Gastrocnemius medialis (tissue), 4 donors: ENCODE measurements around the gene GNB1. TPM values are rescaled to one million over a fixed set of nuclear protein-coding genes. Genes with fewer than 3 reads are reported as not detected.

ENCODE experiments used
- ATAC-seq, 2 donors: fragments of 150-250 bp; one replicate each; pipeline ENCODE4 v1.9.1; 2016
- DNase-seq, 2 donors: peaks; one replicate each; pipeline ENCODE4 v3.0.0-alpha.2; 2019
- H3K27ac ChIP-seq, 4 donors: fragments of 200-600 bp; sonication (generic); 1 replicate in 1 of 4; 2 replicates in 3 of 4; pipeline ENCODE4 v1.5.1; 2016 to 2018; ENCODE audit warnings: mild to moderate bottlenecking in 2 of 4, moderate library complexity in 1 of 4
- H3K27me3 ChIP-seq, 3 donors: fragments of 200-600 bp; sonication (generic) in 2 of 3; 1 replicate in 1 of 3; 2 replicates in 2 of 3; pipeline versions ENCODE4 v1.5.1 to v1.6.0; 2016 to 2019; ENCODE audit warnings: mild to moderate bottlenecking in 1 of 3, moderate library complexity in 1 of 3
- H3K36me3 ChIP-seq, 2 donors: fragments of 200-600 bp; sonication (generic) in 1 of 2; one replicate each; pipeline ENCODE4 v1.5.1; 2017 to 2018
- H3K4me1 ChIP-seq, 2 donors: fragments of 200-600 bp; sonication (generic) in 1 of 2; one replicate each; pipeline ENCODE4 v1.5.1; 2016 to 2017; ENCODE audit warnings: mild to moderate bottlenecking in 2 of 2
- H3K4me3 ChIP-seq, 4 donors: fragments of 200-600 bp; sonication (generic) in 3 of 4; 1 replicate in 1 of 4; 2 replicates in 3 of 4; pipeline ENCODE4 v1.5.1; 2016 to 2019; ENCODE audit warnings: mild to moderate bottlenecking in 2 of 4
- H3K9me3 ChIP-seq, 3 donors: fragments of 200-600 bp; sonication (generic) in 2 of 3; 1 replicate in 1 of 3; 2 replicates in 2 of 3; pipeline ENCODE4 v1.5.1; 2016 to 2019
- POLR2A ChIP-seq, 2 donors: fragments of 450-650 bp; IDR thresholded peaks; one replicate each; pipeline ENCODE4 v1.6.1; 2017; ENCODE audit warnings: antibody characterized with exemption in 2 of 2, mild to moderate bottlenecking in 2 of 2, moderate library complexity in 2 of 2
- in situ Hi-C, 4 donors: fragments of 200-750 bp; cut with MboI; loops; one replicate each; pipeline versions ENCODE4 v1.15.0 to v1.8.0; 2017; ENCODE audit warnings: low sequenced_read_pairs in 4 of 4
- intact Hi-C: fragments of 100-400 bp; cut with DNase I; formaldehyde crosslinking; loops from one replicate; pipeline ENCODE4 v1.15.1; 2023; ENCODE audit warnings: low total_unique reads
- total RNA-seq, 4 donors: library from RNA; depleted of rRNA; stranded (reverse); fragments of >200 nt; gene quantifications; one replicate each; pipeline versions ENCODE4 v1.1.0 to v1.2.3, GENCODE V29; 2016
- TF ChIP-seq, protein P1 (sequence below), 5 experiments: fragments of 450-650 bp in 3 of 5; fragments of 200-600 bp in 2 of 5; sonication (generic) in 2 of 5; IDR thresholded peaks in 4 of 5; conservative IDR thresholded peaks in 1 of 5; 1 replicate in 4 of 5; 2 replicates in 1 of 5; pipeline ENCODE4 v1.5.1; 2016 to 2019; ENCODE audit warnings: antibody characterized with exemption in 5 of 5, mild to moderate bottlenecking in 3 of 5, moderate library complexity in 3 of 5

The GNB1 gene
- total RNA-seq, 4 donors from 2014 or later: 29.9 to 44.1 (median 37.2) TPM

- in situ Hi-C loops: no loop called here
- H3K27ac ChIP-seq: no peak overlapping the region
- H3K36me3 ChIP-seq: peaks cover 0 to 36% of the 10 kb centered on the region in 2 donors
These were observed 86.6 kb downstream of the GNB1 start for GRCh38 chr1:1804301-1804700.

GRCh38 chr1:1802871-1803270, 88.0 kb downstream of the GNB1 start:
- Histone ChIP-seq H3K36me3 (peaks cover 0 to 36% of the 10 kb centered on the region in 2 donors), H3K27ac (no peak overlapping the region), H3K27me3 (no peaks in the 10 kb centered on the region), H3K4me3 (no peak overlapping the region), H3K9me3 (no peaks in the 10 kb centered on the region), H3K4me1 (peaks cover 14 to 17% of the 10 kb centered on the region in 2 donors)
- ATAC-seq (no peak), DNase-seq (no peak)
- intact Hi-C loops (no loop called here), in situ Hi-C loops (no loop called here)
- TF ChIP-seq, protein P1, sequence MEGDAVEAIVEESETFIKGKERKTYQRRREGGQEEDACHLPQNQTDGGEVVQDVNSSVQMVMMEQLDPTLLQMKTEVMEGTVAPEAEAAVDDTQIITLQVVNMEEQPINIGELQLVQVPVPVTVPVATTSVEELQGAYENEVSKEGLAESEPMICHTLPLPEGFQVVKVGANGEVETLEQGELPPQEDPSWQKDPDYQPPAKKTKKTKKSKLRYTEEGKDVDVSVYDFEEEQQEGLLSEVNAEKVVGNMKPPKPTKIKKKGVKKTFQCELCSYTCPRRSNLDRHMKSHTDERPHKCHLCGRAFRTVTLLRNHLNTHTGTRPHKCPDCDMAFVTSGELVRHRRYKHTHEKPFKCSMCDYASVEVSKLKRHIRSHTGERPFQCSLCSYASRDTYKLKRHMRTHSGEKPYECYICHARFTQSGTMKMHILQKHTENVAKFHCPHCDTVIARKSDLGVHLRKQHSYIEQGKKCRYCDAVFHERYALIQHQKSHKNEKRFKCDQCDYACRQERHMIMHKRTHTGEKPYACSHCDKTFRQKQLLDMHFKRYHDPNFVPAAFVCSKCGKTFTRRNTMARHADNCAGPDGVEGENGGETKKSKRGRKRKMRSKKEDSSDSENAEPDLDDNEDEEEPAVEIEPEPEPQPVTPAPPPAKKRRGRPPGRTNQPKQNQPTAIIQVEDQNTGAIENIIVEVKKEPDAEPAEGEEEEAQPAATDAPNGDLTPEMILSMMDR (IDR thresholded peaks at IDR 0.05 in 4 of 5, conservative IDR thresholded peaks at IDR 0.05 in 1 of 5): no peak
- TF ChIP-seq POLR2A (IDR thresholded peaks at IDR 0.05): no peak

More at GRCh38 chr1:1804301-1804700, 86.6 kb downstream of the GNB1 start:
- ATAC-seq (no peak), DNase-seq (no peak)
- TF ChIP-seq, protein P1 (IDR thresholded peaks at IDR 0.05 in 4 of 5, conservative IDR thresholded peaks at IDR 0.05 in 1 of 5): no peak
- no peak for TF ChIP-seq POLR2A (IDR thresholded peaks at IDR 0.05)
- Histone ChIP-seq H3K4me3 (no peak overlapping the region), H3K27me3 (no peaks in the 10 kb centered on the region), H3K9me3 (no peaks in the 10 kb centered on the region), H3K4me1 (peaks cover 12 to 14% of the 10 kb centered on the region in 2 donors)
- intact Hi-C loops: no loop called here

DNA sequence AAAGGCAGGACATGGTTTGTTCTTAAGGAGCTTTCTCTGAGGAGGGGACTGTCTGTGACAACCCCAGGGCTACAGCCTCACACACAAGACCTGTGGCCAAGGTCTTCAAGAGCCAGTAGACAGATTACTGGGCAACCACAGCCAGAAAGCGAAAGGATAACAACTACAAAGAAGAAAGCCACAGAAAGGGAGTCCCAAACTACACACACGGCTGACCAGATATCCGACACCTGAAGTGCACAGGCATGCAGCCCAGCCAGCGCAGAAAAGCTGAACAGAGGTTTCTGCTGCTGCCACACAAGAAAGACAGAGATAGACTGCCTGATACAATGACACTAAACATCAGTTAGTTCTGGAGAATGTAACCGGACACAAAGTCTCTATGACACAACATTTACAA, 91.2 kb downstream of the GNB1 start:
- Histone ChIP-seq H3K4me3 (no peak overlapping the region), H3K27me3 (no peaks in the 10 kb centered on the region), H3K27ac (peak overlapping the region in 1 of 4 donors; percentile 6), H3K36me3 (peaks cover 0 to 38% of the 10 kb centered on the region in 2 donors), H3K9me3 (no peaks in the 10 kb centered on the region), H3K4me1 (peaks cover 9 to 14% of the 10 kb centered on the region in 2 donors)
- DNase-seq: no peak
- in situ Hi-C loops (no loop called here), intact Hi-C loops (no loop called here)
- TF ChIP-seq, protein P1 (IDR thresholded peaks at IDR 0.05 in 4 of 5, conservative IDR thresholded peaks at IDR 0.05 in 1 of 5): no peak
- no peak for TF ChIP-seq POLR2A (IDR thresholded peaks at IDR 0.05)
- ATAC-seq: peak in 1 of 2 donors; percentile 60

DNA sequence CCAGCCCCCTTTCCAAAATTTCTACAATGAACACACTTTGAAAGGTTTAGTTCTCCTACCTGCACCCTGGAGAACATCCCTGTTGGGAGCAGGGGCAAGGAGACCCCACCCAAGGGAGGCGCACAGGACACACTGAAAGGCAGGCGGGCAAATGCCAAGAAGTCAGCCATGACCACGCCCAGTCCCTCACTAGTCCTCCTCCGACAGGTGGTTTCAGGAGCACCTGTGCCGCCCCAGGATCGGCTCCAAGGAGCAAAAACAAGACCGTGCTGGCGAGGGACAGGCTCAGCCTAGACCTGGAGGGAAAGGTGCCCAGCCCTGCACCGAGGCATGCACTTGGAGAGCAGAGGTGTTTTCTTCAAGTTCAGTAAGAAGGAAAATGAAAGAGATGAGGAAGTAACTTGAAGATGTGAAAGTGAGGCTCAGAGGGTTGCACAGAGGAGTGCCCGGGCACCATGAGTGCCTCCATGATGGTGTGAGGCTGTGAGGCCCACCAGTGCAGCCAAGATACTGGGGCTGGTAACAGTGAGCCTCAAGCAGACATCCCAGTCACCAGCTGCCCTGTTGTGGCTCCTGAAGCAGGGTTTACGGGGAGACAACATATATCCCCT, 93.1 kb downstream of the GNB1 start:
- DNase-seq (no peak), ATAC-seq (no peak)
- in situ Hi-C loops (no loop called here), intact Hi-C loops (no loop called here)
- peaks cover 0 to 36% of the 10 kb centered on the region in 2 donors for H3K36me3 ChIP-seq
- no peak overlapping the region for H3K27ac ChIP-seq
- TF ChIP-seq, protein P1 (IDR thresholded peaks at IDR 0.05 in 4 of 5, conservative IDR thresholded peaks at IDR 0.05 in 1 of 5): no peak
- H3K27me3 ChIP-seq: no peaks in the 10 kb centered on the region
- H3K9me3 ChIP-seq: no peaks in the 10 kb centered on the region
- H3K4me1 ChIP-seq: peaks cover 9 to 14% of the 10 kb centered on the region in 2 donors
- no peak overlapping the region for H3K4me3 ChIP-seq

DNA sequence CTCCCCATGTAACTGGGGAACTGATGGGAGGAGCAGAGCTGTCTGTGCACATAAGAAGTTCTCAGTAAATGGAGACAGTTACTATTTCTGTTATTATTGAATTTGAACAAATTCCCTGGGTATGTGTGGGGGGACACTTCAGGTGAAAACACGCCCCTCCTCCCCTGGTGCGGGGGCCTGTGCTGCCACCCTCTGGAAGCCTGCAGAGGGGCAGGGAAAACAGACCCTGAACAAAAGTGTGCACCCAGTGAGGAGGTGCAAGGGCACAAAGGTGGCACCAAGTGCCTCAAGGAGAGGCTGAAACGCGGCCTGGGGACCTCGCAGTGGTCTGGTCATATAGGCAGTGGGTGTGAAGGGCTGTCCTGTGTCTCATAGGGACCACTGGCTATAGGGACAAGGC, 94.4 kb downstream of the GNB1 start:
- Histone ChIP-seq H3K36me3 (peaks cover 0 to 43% of the 10 kb centered on the region in 2 donors), H3K27me3 (no peaks in the 10 kb centered on the region), H3K27ac (no peak overlapping the region), H3K4me3 (no peak overlapping the region), H3K4me1 (peaks cover 9 to 14% of the 10 kb centered on the region in 2 donors), H3K9me3 (no peaks in the 10 kb centered on the region)
- DNase-seq (no peak), ATAC-seq (no peak)
- TF ChIP-seq, protein P1 (IDR thresholded peaks at IDR 0.05 in 4 of 5, conservative IDR thresholded peaks at IDR 0.05 in 1 of 5): no peak
- intact Hi-C loops: no loop called here
- in situ Hi-C loops: no loop called here
